ENCODE results near the gene FOXL2.

Gene FOXL2

GRCh38 chr3:138946663-138947494 is at the start of gene FOXL2, which contains the start of gene FOXL2NB:
Gene FOXL2 (minus strand): TSS chr3:138947137. CDS start chr3:138946722, 415 bp downstream.
Gene FOXL2NB (plus strand): TSS chr3:138947217. CDS start chr3:138947365, 148 bp downstream.
- in situ Hi-C loops (cut with HindIII; ENCODE audit: low sequenced_read_pairs) = no loop called here

- in situ Hi-C loops (cut with HindIII; ENCODE audit: low sequenced_read_pairs) = no loop called here
These were observed 48.8 kb upstream of the FOXL2 start for GRCh38 chr3:138995706-138996105.

GRCh38 chr3:138987181-138987580 is 40.2 kb upstream of the FOXL2 start:
- in situ Hi-C loops (cut with HindIII; ENCODE audit: low sequenced_read_pairs) = no loop called here

GRCh38 chr3:138985932-138986331 is 39.0 kb upstream of the FOXL2 start:
- in situ Hi-C loops (cut with HindIII; ENCODE audit: low sequenced_read_pairs) = no loop called here

- in situ Hi-C loops (cut with HindIII; ENCODE audit: low sequenced_read_pairs) = no loop called here
These were observed 37.9 kb upstream of the FOXL2 start for GRCh38 chr3:138984816-138985215.

- in situ Hi-C loops (cut with HindIII; ENCODE audit: low sequenced_read_pairs) = no loop called here
These were observed 29.1 kb upstream of the FOXL2 start for GRCh38 chr3:138976047-138976446.

- in situ Hi-C loops (cut with HindIII; ENCODE audit: low sequenced_read_pairs) = no loop called here
These were observed 28.4 kb upstream of the FOXL2 start for GRCh38 chr3:138975351-138975750.

- in situ Hi-C loops (cut with HindIII; ENCODE audit: low sequenced_read_pairs) = no loop called here
These were observed 27.5 kb upstream of the FOXL2 start for GRCh38 chr3:138974462-138974861.

GRCh38 chr3:138972941-138973340 is 26.0 kb upstream of the FOXL2 start:
- in situ Hi-C loops (cut with HindIII; ENCODE audit: low sequenced_read_pairs) = no loop called here

- in situ Hi-C loops (cut with HindIII; ENCODE audit: low sequenced_read_pairs) = no loop called here
These were observed 24.9 kb upstream of the FOXL2 start for GRCh38 chr3:138971766-138972320.

GRCh38 chr3:138964923-138965322 is 18.0 kb upstream of the FOXL2 start:
- in situ Hi-C loops (cut with HindIII; ENCODE audit: low sequenced_read_pairs) = no loop called here

- in situ Hi-C loops (cut with HindIII; ENCODE audit: low sequenced_read_pairs) = no loop called here
These were observed 17.3 kb upstream of the FOXL2 start for GRCh38 chr3:138964264-138964663.

GRCh38 chr3:138962854-138963560 is 16.1 kb upstream of the FOXL2 start:
- in situ Hi-C loops (cut with HindIII; ENCODE audit: low sequenced_read_pairs) = no loop called here

GRCh38 chr3:138960417-138960852 is 13.5 kb upstream of the FOXL2 start:
- in situ Hi-C loops (cut with HindIII; ENCODE audit: low sequenced_read_pairs) = no loop called here

- in situ Hi-C loops (cut with HindIII; ENCODE audit: low sequenced_read_pairs) = no loop called here
These were observed 3.8 kb upstream of the FOXL2 start for GRCh38 chr3:138950701-138951100.

- in situ Hi-C loops (cut with HindIII; ENCODE audit: low sequenced_read_pairs) = no loop called here
These were observed 3.2 kb upstream of the FOXL2 start for GRCh38 chr3:138950006-138950644.

- in situ Hi-C loops (cut with HindIII; ENCODE audit: low sequenced_read_pairs) = no loop called here
These were observed 2.6 kb upstream of the FOXL2 start for GRCh38 chr3:138949445-138950005.

- in situ Hi-C loops (cut with HindIII; ENCODE audit: low sequenced_read_pairs) = no loop called here
These were observed 2.1 kb upstream of the FOXL2 start for GRCh38 chr3:138949002-138949418.

- in situ Hi-C loops (cut with HindIII; ENCODE audit: low sequenced_read_pairs) = no loop called here
These were observed 1.5 kb upstream of the FOXL2 start for GRCh38 chr3:138948371-138949001.

- in situ Hi-C loops (cut with HindIII; ENCODE audit: low sequenced_read_pairs) = no loop called here
These were observed 671 bp upstream of the FOXL2 start for GRCh38 chr3:138947495-138948121.

All from endothelial cell of hepatic sinusoid (primary cell).